Left renal pelvis (tissue), 4 donors: ENCODE measurements around the gene PGC. TPM values are rescaled to one million over a fixed set of nuclear protein-coding genes. Genes with fewer than 3 reads are reported as not detected.
"Not testable (repeated sequence)": the region's sequence is repeated elsewhere in the genome, so short reads cannot be mapped to it uniquely, and the experiment has no call there.

Experiments used
- DNase-seq, 4 donors: peaks; one replicate each; pipeline ENCODE4 v3.0.0-alpha.2; 2013; ENCODE audit warnings: low read depth in 4 of 4, low spot score in 3 of 4
- polyA plus RNA-seq, 4 donors: library from polyadenylated mRNA; unstranded; fragments of 120-200 nt; gene quantifications; one replicate each; pipeline ENCODE4 v1.2.1, GENCODE V29; 2013; ENCODE audit not compliant: insufficient read length in 4 of 4

Gene PGC
- polyA plus RNA-seq, 4 donors: 0.26 TPM; not detected in 3

DNA sequence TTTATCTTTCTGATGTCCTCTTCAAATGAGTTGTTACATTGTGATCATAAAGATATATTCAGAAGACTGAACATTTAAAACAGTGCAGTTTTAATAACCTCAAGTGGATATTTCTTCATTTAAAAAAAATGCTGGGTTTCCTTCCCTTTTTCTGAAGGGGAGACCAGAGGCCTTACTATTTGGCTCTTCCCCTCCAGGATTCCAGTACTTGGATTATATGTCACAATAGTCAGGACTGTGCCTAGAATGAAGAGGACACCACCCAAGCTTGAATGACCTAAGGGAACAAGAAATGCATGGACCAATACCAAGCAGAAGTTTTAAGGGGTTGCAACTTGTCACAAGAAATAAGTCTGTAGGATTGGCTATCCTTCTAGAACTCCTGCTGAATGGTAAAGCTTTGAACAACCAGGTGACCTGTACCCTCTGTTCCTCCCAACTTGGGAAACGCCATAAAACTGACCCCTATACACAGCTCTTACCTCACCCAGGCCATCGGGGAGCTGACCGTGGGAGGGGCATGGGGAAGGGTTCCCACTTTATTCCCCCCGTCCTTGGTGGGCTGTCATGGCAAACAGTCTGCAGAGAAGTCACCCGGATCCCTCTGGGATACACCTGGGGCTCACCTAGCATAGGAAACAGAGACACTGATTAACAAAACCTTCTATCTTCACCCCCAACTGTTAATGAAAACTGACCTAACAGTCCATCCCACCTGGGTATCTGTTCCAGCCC is 30.5 kb upstream of the PGC start:
- DNase-seq: no peak

DNA sequence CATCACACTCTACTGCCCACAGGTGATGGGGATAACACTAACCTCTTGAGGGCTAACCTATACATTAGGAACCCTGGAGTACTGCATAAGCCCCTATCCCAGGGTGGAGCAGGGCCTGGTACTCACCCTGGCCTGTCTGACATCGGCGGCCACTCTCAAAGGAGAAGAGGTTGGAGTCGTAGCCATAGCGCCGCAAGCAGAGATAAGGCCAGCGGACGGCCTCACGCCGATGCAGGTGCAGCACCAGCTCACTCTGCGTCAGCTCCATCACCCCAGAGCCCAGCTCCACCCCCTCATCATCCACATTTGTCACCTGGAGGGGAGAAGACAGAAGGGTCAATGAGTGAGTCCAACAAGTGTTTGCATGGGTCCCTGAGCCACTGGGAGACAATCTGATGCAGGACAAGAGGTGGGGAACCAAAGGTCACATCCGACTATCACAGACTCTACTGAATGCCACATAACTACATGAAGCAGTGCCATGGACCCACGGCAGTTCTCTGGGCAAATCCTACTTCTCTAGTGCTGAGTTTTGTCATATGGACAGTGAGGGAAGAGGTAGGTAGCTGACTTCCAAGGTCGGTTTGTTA is 28.2 kb upstream of the PGC start:
- DNase-seq: no peak

DNA sequence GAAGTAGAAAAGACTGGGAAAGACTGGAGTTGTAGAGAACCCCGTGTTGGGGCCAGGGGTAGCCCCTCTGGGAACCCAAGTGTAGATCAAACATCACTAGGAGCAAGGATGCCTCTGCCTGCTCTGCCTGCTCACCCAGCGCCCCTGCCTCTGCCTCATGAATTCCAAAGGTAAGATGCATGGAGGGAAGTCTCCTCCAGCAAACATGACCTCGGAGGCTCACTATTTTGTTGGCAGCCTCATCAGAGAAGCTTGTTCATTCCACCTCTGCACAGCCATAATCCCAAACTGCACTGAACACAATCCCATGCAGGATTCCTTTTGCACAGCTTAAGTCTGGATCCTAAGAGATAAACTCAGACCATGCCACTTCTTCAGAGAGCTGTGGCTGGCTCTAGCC is 27.6 kb upstream of the PGC start:
- no peak for DNase-seq

DNA sequence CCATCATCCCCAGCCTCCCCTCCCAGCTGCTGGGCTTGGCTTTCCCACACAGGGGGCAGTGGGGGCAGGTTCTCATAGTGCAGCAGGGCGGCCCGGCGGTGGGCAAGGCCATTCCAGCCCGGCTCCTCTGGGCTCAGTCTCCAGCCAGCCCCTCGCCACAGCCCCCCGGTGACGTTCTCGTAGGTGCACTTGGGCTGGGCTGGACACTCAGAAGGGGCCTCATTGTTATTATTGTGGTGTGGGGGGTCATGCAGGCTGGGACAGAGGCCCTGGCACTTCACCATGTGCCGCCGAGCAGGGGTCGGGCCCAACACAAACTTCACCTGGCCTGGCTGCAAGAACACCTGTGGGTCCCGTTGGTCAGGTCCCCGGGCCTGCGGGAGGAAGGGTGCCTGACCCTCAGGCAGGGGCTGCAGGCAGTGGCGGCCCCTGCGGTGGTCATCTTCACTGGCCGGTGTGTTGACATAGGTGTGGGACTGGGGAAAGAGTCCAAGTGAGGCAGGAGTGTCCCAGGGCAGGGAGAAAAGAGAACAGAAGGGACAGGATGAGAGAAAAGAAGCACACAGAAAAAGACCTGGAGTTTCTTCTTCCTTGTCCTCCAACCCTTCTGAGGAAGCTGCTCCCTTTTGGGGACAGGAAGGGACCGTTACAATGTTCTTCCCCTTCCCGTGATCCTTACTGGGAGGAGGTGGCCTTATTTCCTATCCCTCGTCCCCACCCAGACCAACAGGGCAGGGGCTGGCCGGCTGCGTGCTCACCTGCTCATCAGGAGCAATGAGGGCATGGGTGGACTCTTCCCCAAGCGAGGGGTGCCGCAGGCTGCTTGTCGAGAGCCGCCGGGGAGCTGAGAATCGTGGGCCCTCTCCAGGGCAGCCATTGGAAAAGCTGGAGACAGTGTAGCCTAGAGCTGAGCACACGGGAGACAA is 24.1 kb upstream of the PGC start:
- DNase-seq: no peak

DNA sequence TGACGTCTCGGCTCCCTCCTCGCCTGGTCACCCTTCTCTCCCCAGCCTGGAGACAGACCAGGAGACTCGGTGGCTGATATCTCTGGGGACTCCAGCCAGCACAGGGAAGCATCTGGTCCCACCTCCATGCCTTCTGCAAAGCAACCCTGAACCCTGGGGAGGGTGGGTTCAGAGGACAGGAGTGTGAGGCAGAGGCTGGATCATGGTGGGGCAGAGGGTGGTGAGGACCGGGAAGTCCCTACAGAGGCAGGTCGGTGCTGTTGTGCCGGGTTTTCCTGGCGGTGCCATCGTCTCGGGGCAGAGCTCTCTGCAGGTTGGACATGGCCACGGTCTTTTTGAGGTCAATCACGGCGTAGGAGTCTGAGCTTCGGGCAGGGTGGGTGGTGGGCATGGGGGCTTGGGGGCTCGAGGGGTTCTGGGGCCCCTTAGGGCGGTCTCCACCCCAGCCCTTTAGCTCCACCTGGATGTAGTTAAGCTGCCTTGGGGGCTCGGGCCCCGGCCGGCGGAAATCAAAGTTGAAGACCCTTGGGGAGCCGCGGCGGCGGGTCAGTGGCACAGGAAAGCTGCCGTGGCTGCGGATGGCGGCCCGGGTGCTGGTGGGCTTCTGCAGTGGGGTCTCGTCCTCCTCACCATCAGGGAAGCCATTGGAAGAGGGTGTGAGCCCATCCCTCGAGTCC is 23.3 kb upstream of the PGC start:
- no peak for DNase-seq

DNA sequence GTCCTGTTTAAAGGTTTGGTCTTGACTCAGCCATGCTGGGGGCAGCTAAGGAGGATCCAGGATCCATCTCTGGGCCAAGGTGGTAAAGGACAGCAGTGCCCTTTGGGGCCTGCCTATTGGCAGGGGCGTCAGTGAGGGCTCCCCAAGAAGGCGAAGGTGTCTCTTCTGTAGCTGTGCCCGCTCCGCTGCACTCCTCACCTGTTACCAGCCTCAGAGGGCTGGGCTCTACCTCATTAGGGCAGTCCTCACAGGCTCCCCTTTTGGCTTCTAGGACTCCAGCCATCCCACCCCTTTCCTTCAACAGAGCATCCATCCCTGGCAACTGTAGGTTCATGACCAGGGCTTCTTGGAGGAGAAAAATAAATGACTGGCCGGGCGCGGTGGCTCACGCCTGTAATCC is 22.2 kb upstream of the PGC start:
- DNase-seq: no peak

DNA sequence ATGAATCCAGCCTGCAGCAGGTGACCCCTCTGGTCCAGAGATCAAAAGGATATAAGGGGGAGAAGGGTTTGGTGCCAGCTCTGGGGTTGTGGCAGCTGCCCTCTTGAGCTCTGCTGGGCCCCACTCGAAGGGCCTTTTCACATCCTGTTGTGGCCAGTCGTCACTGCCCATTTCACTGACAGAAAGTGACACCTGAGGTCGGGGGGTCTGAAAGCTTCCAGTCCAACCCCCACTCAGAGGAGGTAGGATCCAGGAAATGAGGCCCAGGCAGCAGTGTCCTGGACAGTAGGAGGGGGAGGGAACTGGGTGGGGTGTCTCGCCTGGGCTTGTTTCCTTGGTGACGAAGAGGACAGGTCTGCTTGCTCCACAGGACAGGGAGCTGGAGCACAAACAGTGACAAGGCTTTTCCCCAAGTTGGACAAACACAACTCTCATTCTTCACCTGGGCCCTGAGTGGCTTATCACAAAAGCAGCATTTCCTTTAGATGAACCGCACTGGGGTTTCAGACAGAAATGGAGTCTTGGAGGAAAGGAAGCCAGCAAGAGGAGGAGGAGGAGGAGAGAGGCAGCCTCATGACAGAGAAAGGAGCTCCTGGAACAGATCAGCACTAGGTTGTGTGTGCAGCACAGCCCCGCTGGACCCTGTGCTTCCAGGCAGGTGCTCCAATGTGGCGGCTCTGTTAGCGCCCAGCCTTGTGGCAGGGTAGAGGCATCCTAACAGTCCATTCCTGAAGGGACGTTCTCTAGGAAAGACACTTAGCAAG is 21.5 kb upstream of the PGC start:
- DNase-seq: no peak

DNA sequence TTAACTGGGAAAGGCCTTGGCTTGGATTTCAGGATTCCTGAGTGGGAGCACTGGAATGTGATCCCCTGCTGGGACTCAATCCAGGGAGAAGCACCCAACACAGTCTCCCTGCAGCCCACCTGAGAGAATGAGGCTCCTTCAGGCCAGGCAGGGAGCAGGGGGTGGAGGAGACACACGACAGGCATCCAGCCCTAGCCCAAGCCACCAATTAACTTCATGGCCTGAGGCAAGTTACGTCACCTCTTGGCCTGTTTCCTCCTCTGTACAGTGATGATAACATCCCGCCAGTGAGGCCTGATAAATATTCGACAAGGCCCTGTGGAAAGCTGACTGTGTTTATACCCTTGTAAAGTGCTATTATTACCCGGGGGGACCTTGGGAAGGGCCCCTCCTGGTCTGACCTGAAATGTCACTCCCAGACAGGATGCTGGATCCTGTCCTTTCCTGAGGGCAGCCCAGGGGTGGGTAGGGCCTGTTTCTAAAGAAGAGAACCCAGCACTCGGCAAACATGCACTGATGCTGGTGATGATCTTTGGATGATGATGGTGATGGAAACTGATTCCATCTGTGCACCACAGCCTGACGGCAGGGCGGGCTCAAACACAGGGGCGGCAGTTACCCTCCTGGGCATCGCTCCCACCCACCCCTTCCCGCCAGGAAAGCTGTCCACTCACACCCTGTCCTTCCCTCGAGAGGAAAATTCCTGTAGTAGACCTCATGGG is 20.1 kb upstream of the PGC start:
- no peak for DNase-seq

DNA sequence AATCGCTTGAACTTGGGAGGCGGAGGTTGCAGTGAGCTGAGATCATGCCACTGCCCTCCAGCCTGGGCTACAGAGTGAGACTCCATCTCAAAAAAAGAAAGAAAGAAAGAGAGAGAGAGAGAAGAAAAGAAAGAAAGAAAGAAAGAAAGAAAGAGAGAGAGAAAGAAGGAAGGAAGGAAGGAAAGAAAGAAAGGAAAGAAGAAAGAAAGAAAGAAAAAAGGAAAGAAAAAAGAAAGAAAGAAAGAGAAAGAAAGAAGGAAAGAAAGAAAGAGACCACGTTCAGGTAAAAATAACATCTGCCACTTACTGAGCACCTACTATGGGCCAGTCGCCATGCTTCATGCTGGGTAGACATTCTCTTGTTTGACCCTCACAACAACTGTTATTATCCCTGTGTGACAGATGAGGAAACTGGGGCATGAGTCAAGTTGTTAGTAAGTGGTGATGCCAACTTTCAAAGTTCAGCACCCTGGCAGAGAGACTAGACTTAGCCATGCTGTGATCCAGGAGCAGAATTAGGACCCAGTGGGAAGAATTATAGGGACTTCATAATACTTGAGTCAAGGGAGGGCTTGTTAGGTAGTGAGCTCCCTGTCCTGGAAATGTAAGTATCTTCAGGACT is 19.0 kb upstream of the PGC start:
- not testable (repeated sequence) for DNase-seq

DNA sequence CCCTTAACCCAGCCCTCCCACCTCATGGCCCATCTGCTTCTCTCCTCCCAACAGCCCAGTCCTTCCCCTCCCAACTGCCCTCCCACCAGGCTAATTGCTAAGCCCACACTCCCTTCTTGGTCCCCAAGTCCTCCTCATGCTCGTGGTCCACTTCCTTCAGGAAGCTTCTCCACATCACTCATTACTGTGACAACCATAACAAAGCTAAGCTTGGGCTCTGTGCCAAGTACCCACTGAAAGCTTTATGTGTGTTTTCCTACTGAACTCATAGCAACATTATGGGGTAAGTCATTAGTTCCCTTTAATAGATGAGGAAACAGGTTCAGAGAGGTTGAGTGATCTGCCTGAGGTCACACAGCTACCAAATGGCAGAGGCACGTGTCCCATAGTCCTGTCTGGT is 16.3 kb upstream of the PGC start:
- DNase-seq: no peak

DNA sequence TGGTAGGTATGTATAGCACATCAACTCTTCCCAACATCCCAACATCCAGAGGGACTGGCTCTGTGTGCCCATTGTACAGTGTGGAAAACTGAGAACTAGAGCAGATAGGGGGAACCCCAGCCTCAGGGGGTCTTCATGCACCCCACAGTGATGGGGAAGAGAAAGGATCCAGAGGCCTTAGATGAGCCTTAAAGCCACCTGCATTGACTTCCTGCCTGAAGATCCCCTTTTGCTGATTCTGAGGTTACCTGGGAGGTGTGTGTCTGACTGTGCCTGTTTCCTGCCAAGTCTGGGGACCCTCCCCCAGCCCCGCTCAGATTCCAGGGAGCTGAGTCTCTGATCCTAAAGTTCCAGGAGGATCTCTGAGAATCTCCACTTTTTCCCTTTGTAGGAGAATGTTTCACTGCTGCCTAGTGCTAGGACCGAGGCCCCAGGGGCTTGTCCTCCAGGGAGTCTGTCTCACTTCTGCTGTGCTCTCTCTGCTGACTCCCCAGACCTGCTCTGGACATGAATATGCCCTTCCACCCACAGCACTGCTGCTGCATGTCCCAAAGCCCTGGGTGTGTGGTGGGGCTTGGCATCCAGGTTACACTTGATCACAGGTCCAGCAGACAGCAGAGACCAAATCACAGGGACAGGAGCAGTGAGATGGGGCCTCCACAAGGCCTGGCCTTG is 12.8 kb upstream of the PGC start:
- DNase-seq: no peak

DNA sequence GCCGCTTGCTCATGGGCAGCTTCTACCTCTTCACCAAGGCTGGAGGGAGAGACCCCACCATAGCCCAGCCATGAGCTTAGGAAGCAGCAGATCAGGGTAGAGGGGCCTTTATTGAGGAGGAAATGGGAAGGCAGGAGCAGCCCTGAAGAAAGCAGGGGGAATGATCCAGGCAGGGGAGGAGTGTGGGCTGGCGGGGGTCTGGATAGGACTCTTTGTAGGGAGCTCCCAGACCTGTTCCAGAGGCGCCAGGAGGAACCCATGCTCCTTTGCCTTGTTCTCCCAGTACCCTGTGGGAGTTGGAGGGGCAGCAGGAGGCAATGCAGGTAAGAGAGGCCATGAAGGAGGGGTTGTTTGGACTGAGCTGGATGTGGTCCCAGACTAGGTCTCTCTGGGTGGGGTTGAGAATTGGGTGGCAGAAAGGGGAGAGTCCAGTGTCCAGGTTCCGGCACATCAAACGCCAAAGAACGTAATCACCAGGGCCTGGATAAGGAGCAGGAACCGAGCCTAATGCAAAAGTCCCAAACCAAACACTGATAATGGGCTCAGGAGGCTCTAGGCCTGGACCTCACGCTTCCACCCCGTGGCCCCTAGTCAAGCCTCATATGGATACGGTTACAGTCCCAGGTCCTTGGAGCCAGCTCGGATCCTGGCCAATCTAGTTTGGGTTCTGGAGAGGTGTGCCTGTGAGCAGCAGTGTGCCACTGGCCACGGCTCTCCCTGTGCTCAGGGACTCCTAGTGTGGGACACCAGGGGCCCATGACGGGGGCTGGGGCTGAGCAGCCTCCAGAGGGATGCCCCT is 12.1 kb upstream of the PGC start:
- no peak for DNase-seq

DNA sequence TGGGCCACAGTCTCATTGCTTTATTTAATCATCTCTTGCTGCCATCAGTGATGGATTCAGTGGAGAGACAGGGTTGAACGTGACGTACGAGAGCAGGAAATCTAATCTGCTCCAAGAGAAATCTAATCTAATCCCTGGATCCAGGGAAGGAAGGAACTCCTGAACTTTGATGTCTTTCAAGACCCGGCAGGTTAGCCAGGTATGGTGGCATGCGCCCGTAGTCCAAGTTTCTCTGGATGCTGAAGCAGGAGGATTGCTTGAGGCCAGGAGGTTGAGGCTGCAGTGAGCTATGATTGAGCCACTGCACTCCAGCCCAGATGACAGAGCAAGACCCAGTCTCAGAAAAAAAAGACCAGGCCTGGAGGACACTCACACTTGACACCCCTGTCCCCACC is 11.4 kb upstream of the PGC start:
- DNase-seq: no peak

DNA sequence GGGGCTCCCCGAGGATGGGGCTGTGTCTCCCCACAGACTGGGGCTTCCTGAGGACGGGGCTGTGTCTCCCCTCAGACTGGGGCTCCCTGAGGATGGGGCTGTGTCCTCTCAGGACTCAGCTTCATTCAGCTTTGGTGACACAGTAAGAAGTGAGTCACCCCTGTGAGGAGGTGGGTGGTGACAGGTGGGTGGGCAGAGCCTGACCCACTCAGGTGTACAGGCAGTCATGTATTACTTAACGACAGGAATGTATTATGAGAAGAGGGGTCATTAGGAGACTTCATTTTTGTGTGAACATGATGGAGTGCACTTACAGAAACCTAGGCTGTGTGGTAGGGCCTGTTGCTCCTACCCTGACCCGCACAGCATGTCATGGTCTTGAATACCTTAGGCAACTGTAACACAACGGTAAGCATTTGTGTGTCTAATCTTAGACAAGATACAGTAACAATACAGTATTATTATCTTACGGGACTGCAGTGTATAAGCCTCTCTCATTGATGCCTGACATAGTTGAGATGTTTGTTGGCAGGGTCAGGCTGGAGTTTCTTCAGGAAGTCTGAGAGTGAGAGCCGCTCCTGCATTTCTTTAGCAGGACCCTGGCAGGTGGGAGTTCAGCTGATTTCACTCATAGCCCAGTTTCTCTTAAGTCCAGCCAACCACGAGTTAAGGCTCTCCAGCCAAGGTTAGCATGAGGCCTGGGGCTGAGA is 10.9 kb upstream of the PGC start:
- no peak for DNase-seq

DNA sequence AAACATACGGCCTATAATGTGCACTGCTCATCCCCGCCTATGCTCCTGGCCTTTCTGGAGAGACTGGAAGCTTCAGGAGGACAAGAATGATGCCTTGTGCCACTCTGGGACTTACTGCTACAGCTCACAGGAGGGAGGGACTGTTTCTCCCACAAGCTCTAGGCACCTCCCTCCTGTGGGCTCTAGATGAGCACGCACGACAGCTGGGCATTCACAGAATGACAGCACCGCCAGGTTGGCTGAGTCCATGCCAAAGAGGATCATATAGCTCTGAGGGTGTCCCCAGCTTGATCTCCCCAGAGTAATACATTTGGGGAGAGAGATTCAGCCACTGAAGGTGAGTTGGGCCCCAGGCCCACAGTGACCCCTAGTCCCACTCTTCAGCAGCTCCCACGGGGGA is 10.1 kb upstream of the PGC start:
- no peak for DNase-seq

DNA sequence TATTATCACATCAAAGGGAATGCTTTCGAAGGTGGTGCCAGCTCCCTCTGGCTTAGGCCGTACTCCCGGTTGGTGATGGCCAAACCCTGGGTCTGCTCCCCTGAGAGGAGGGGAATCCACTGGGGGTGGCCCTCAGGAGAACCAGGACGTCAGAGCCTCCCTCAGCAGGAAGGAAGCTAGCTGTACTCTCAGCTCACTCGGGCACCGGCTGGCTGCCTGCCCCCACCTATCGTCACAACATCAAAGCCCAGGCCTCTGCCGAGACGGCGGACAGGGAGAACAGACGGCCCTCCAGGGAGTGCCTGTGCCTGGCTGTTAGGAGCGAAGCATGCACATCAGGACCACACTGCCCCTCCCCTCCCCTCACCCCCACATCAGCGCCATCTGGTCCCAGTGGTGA is 9.2 kb upstream of the PGC start:
- DNase-seq: no peak

DNA sequence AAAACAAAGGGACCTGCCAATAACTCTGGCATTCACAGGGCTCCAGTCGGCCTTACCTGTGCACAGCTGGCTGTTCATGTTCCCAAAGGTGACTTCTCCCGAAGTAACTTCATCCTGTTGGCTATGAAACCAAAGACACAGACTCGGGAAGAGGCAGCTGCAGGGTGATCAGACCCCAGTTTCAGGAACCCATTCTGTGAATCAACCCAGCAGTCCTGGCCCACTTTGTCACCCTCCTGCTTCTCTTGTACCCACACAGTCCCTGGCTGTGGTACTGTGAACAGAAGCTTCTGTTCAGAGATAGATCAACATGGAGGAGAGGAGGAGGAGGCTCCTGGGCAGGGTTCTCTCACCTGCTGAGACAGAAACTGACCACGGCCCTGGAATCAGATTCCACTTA is 8.7 kb upstream of the PGC start:
- no peak for DNase-seq
